GM12864 (cell line): ENCODE data around the gene POLG.

Source experiments
- DNase-seq: peaks from one replicate; pipeline ENCODE4 v3.0.0-alpha.2; 2011; ENCODE audit warnings: low read depth
- H3K4me3 ChIP-seq: 2 replicates; pipeline ENCODE4 v1.5.1; 2011; ENCODE audit warnings: mild to moderate bottlenecking, low read depth, low read length, control low read depth
- CTCF ChIP-seq: IDR thresholded peaks from 2 replicates; pipeline ENCODE4 v1.5.1; 2011; ENCODE audit warnings: low read depth, mild to moderate bottlenecking, moderate library complexity, low read length, control low read depth, inconsistent platforms; ENCODE audit errors: missing control alignments

POLG gene

GRCh38 chr15:89374086-89374981 lies 39.7 kb upstream of the POLG start:
- TF ChIP-seq CTCF: no peak
- H3K4me3 ChIP-seq: no peak overlapping the region
- no peak for DNase-seq

- H3K4me3 ChIP-seq: no peak overlapping the region
- no peak for DNase-seq
- no peak for TF ChIP-seq CTCF
Observed at GRCh38 chr15:89372069-89372935, 37.7 kb upstream of the POLG start.

- no peak overlapping the region for H3K4me3 ChIP-seq
- no peak for TF ChIP-seq CTCF
- DNase-seq: no peak
Observed at GRCh38 chr15:89371228-89372044, 36.8 kb upstream of the POLG start.

GRCh38 chr15:89370978-89371227 lies 36.3 kb upstream of the POLG start:
- no peak for DNase-seq
- TF ChIP-seq CTCF: no peak
- H3K4me3 ChIP-seq: no peak overlapping the region

GRCh38 chr15:89370120-89370977 lies 35.7 kb upstream of the POLG start:
- no peak for DNase-seq
- TF ChIP-seq CTCF: no peak

GRCh38 chr15:89369341-89369947 lies 34.8 kb upstream of the POLG start:
- DNase-seq: no peak
- no peak overlapping the region for H3K4me3 ChIP-seq
- TF ChIP-seq CTCF: no peak

More at GRCh38 chr15:89370120-89370977, 35.7 kb upstream of the POLG start:
- no peak overlapping the region for H3K4me3 ChIP-seq
